B cell (primary cell): ENCODE measurements around the gene ARHGAP18. TPM values are rescaled to one million over a fixed set of nuclear protein-coding genes. Genes with fewer than 3 reads are reported as not detected.
A peak's percentile ranks its signal among the peaks of the same experiment; 100 is the strongest.

Experiments used
- ATAC-seq: fragments of 200-7000 bp; cut with Tn5 transposase; one replicate; pipeline ENCODE4 v1.10.0; 2021; ENCODE audit warnings: low read depth, mild to moderate bottlenecking, moderate number of reproducible peaks, moderate library complexity
- CTCF ChIA-PET: fragments of 350-600 bp; sonication (Branson Sonifier 250); formaldehyde crosslinking; loops from one replicate; lab custom pipeline; 2021; ENCODE audit warnings: antibody characterized with exemption, inconsistent platforms; lab: Charles Lee
- POLR2A ChIA-PET: fragments of 350-600 bp; sonication (Branson Sonifier 250); formaldehyde crosslinking; loops from one replicate; lab custom pipeline; 2021; ENCODE audit warnings: antibody characterized with exemption; lab: Charles Lee
- DNase-seq: peaks from one replicate; pipeline ENCODE4 v3.0.0; 2013
- H2AFZ ChIP-seq: 2 replicates; pipeline ENCODE4 v1.6.1; 2012; ENCODE audit warnings: mild to moderate bottlenecking, low read depth, low read length; ENCODE audit not compliant: insufficient read depth, poor library complexity, severe bottlenecking
- H3K27ac ChIP-seq, 2 donors: 1 replicate in 1 of 2; 2 replicates in 1 of 2; pipeline ENCODE4 v1.5.1; 2012 to 2013; ENCODE audit warnings: low read length in 2 of 2, mild to moderate bottlenecking in 2 of 2, moderate library complexity in 1 of 2
- H3K27me3 ChIP-seq, 4 experiments: fragments of 200-600 bp in 1 of 4; sonication (generic) in 1 of 4; replicated peaks in 1 of 4; 1 replicate in 2 of 4; 2 replicates in 2 of 4; pipeline versions ENCODE4 v1.6.1 to v1.7.0; 2013 to 2016; ENCODE audit warnings: low read length in 3 of 4, mild to moderate bottlenecking in 2 of 4, mixed read lengths in 1 of 4, moderate library complexity in 1 of 4; ENCODE audit not compliant: insufficient read depth in 4 of 4, control insufficient read depth in 3 of 4; ENCODE audit errors: control extremely low read depth in 1 of 4
- H3K36me3 ChIP-seq, 2 experiments: replicated peaks in 1 of 2; 1 replicate in 1 of 2; 2 replicates in 1 of 2; pipeline versions ENCODE4 v1.6.1 to v1.7.1; 2013; ENCODE audit warnings: low read length in 1 of 2; ENCODE audit not compliant: insufficient read depth in 2 of 2, control insufficient read depth in 1 of 2; ENCODE audit errors: control extremely low read depth in 1 of 2, extremely low read depth in 1 of 2
- H3K4me1 ChIP-seq, 2 donors: fragments of 200-600 bp in 1 of 2; sonication (generic) in 1 of 2; 1 replicate in 1 of 2; 2 replicates in 1 of 2; pipeline versions ENCODE4 v1.5.1 to v1.6.1; 2013 to 2017; ENCODE audit warnings: low read length in 2 of 2; ENCODE audit not compliant: control insufficient read depth in 2 of 2, insufficient read depth in 2 of 2
- H3K4me2 ChIP-seq: replicated peaks from 2 replicates; pipeline ENCODE3; 2012; ENCODE audit warnings: mild to moderate bottlenecking, low read depth, low read length; ENCODE audit not compliant: poor library complexity, severe bottlenecking
- H3K4me3 ChIP-seq, 5 experiments: fragments of 200-600 bp in 1 of 5; sonication (generic) in 1 of 5; 1 replicate in 3 of 5; 2 replicates in 2 of 5; pipeline versions ENCODE4 v1.5.1 to v1.7.0; 2011 to 2016; ENCODE audit warnings: low read length in 4 of 5, mild to moderate bottlenecking in 4 of 5, low read depth in 2 of 5, control low read depth in 1 of 5, moderate library complexity in 1 of 5; ENCODE audit not compliant: insufficient read depth in 1 of 5; ENCODE audit errors: control extremely low read depth in 1 of 5, extremely low read depth in 1 of 5
- H3K79me2 ChIP-seq: fragments of 200-600 bp; sonication (generic); one replicate; pipeline ENCODE4 v1.6.0; 2016; ENCODE audit warnings: low read length; ENCODE audit not compliant: control insufficient read depth, insufficient read depth
- H3K9ac ChIP-seq: fragments of 200-600 bp; sonication (generic); 2 replicates; pipeline ENCODE4 v1.6.1; 2017; ENCODE audit warnings: mild to moderate bottlenecking, low read length, moderate library complexity
- H3K9me3 ChIP-seq, 3 donors: one replicate each; pipeline versions ENCODE4 v1.6.1 to v1.7.1; 2013; ENCODE audit warnings: low read length in 2 of 3; ENCODE audit not compliant: control insufficient read depth in 2 of 3, insufficient read depth in 1 of 3; ENCODE audit errors: control extremely low read depth in 1 of 3
- H4K20me1 ChIP-seq: 2 replicates; pipeline ENCODE4 v1.6.0; 2012; ENCODE audit warnings: mild to moderate bottlenecking, low read length; ENCODE audit not compliant: insufficient read depth, control insufficient read depth, poor library complexity, severe bottlenecking
- H3K27ac Mint-ChIP-seq: one replicate; pipeline ENCODE4 v1.8.0; 2021; ENCODE audit warnings: mixed read lengths
- H3K27me3 Mint-ChIP-seq: one replicate; pipeline ENCODE4 v1.8.0; 2021; ENCODE audit warnings: mixed read lengths
- H3K4me1 Mint-ChIP-seq: one replicate; pipeline ENCODE4 v1.8.0; 2021; ENCODE audit warnings: mixed read lengths
- H3K4me3 Mint-ChIP-seq: one replicate; pipeline ENCODE4 v1.8.0; 2021; ENCODE audit warnings: mixed read lengths
- H3K9me3 Mint-ChIP-seq: one replicate; pipeline ENCODE4 v1.8.0; 2022; ENCODE audit warnings: mixed read lengths; ENCODE audit not compliant: insufficient read depth
- CTCF ChIP-seq: fragments of 200-600 bp; IDR thresholded peaks from one replicate; pipeline ENCODE4 v1.8.0; 2022; ENCODE audit warnings: antibody characterized with exemption, mild to moderate bottlenecking
- EZH2 ChIP-seq: IDR thresholded peaks from 2 replicates; pipeline ENCODE4 v1.6.1; 2012; ENCODE audit warnings: borderline replicate concordance, low read depth, mild to moderate bottlenecking, moderate library complexity, low read length; ENCODE audit not compliant: insufficient read depth, poor library complexity, severe bottlenecking
- WGBS: methylation state at CpG from one replicate; pipeline ENCODE4 v1.1.5; 2013; ENCODE audit warnings: missing lambda C conversion rate; ENCODE audit not compliant: insufficient coverage; 5-methylcytosine and 5-hydroxymethylcytosine counted together
- intact Hi-C: fragments of 100-400 bp; cut with micrococcal nuclease; formaldehyde crosslinking; loops from one replicate; pipeline ENCODE4 v1.10.0; 2022
- polyA plus RNA-seq: library from polyadenylated mRNA; depleted of rRNA; stranded (reverse); fragments of >200 nt; gene quantifications from 2 replicates; pipeline ENCODE4 v1.2.3, GENCODE V29; 2012
- total RNA-seq, 2 donors: library from RNA; stranded (reverse); fragments of 120-200 nt in 1 of 2; gene quantifications; 1 replicate in 1 of 2; 2 replicates in 1 of 2; pipeline versions ENCODE4 v1.2.3 to v1.2.4, GENCODE V29; 2013 to 2022

Gene ARHGAP18
- total and polyA plus RNA-seq, 2 donors (not counting 1 experiment from before 2014, with no cell fraction given), result 0.95 to 3.9 TPM

GRCh38 chr6:129709196-129709768 is 695 bp downstream of the ARHGAP18 start:
- H2AFZ ChIP-seq, result peak overlapping the region; percentile 94
- DNase-seq, result no peak
- H3K9me3 Mint-ChIP-seq, result no peaks in the 10 kb centered on the region
- H4K20me1 ChIP-seq, result no peaks in the 10 kb centered on the region
- peak overlapping the region in 1 of 2 donors; percentile 75 for H3K27ac ChIP-seq
- peak overlapping the region; percentile 90 for H3K27ac Mint-ChIP-seq
- peaks cover 42% of the 10 kb centered on the region for H3K79me2 ChIP-seq
- TF ChIP-seq CTCF, result no peak
- no peak for TF ChIP-seq EZH2
- no CpG with 5 or more reads among the region's 2 CpGs for WGBS
- H3K4me2 ChIP-seq, result peak overlapping the region; percentile 67
- no peaks in the 10 kb centered on the region for H3K27me3 ChIP-seq
- intact Hi-C loops, result no loop called here
- H3K4me3 Mint-ChIP-seq, result peak overlapping the region; percentile 100
- CTCF ChIA-PET, result interaction anchor here (0.8 to 6.8 kb wide), 9 partner anchors 10 to 312 kb away, joined by 3 to 48 read pairs (median 4); no protein-coding TSS in a partner anchor
- peak overlapping the region; percentile 63 to 95 (median 73) for H3K4me3 ChIP-seq
- no peak for ATAC-seq
- H3K36me3 ChIP-seq, result no peaks in the 10 kb centered on the region
- no peaks in the 10 kb centered on the region for H3K9me3 ChIP-seq
- peaks cover 35% of the 10 kb centered on the region for H3K4me1 Mint-ChIP-seq
- H3K4me1 ChIP-seq, result peaks cover 18 to 19% of the 10 kb centered on the region in 2 donors
- no peaks in the 10 kb centered on the region for H3K27me3 Mint-ChIP-seq
- POLR2A ChIA-PET, result interaction anchor here (1.5 kb wide), 1 partner anchor 25 kb away, joined by 3 read pairs; no protein-coding TSS in a partner anchor
- peak overlapping the region; percentile 79 for H3K9ac ChIP-seq

- Histone ChIP-seq H4K20me1 (no peaks in the 10 kb centered on the region), H3K4me1 (peaks cover 18 to 19% of the 10 kb centered on the region in 2 donors), H3K9ac (peak overlapping the region; percentile 79), H3K79me2 (peaks cover 44% of the 10 kb centered on the region), H3K27me3 (no peaks in the 10 kb centered on the region), H2AFZ (no peak overlapping the region), H3K4me3 (peak overlapping the region in 1 of 5 experiments; percentile 88), H3K27ac (no peak overlapping the region), H3K9me3 (no peaks in the 10 kb centered on the region), H3K36me3 (no peaks in the 10 kb centered on the region), H3K4me2 (peak overlapping the region; percentile 67)
- WGBS, result no CpG with 5 or more reads among the region's 4 CpGs
- ChIA-PET POLR2A (no interaction called here), CTCF (interaction anchor here (1.8 to 6.8 kb wide), 2 partner anchors 21 to 111 kb away, joined by 9 to 48 read pairs; no protein-coding TSS in a partner anchor)
- TF ChIP-seq EZH2 (no peak), CTCF (no peak)
- H3K27me3 Mint-ChIP-seq, result no peaks in the 10 kb centered on the region
- ATAC-seq (no peak), DNase-seq (no peak)
- H3K4me1 Mint-ChIP-seq, result peaks cover 30% of the 10 kb centered on the region
- intact Hi-C loops, result no loop called here
- H3K9me3 Mint-ChIP-seq, result no peaks in the 10 kb centered on the region
- peak overlapping the region; percentile 100 for H3K4me3 Mint-ChIP-seq
- no peak overlapping the region for H3K27ac Mint-ChIP-seq
Observed at GRCh38 chr6:129708496-129709195, 1.3 kb downstream of the ARHGAP18 start.
